Choroid plexus epithelial cell (primary cell): Measurements from ENCODE around the gene ACKR2.

Experiments used
- DNase-seq: peaks from one replicate; pipeline ENCODE4 v3.0.0-alpha.2; 2010; ENCODE audit warnings: low read depth
- H3K4me3 ChIP-seq: 2 replicates; pipeline ENCODE4 v1.5.1; 2011; ENCODE audit warnings: low read depth, mild to moderate bottlenecking, control low read depth, low read length, moderate library complexity
- TF ChIP-seq, protein P1 (sequence below): conservative IDR thresholded peaks from 2 replicates; pipeline ENCODE4 v1.5.1; 2011; ENCODE audit warnings: low read depth, mild to moderate bottlenecking, control low read depth, inconsistent platforms, low read length, moderate library complexity

Gene ACKR2

DNA sequence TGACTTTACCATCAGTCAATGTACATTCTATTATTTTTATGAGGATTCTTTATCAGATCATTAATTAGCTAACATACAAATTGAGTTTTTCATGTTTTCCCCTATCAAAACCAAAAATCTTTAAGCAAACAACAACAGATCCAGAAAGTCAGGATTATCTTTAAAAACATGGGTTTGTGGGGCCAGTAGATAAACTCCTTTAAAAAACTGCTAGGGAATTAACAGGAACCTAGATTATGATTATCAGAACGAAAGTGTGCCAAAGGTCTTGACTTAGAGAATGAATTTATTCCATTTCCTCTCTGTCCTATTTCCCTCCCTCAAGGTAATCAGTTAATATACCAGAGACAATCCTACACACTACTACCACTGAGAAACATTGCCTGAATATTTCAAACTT, 23.0 kb upstream of the ACKR2 start:
- TF ChIP-seq, protein P1, sequence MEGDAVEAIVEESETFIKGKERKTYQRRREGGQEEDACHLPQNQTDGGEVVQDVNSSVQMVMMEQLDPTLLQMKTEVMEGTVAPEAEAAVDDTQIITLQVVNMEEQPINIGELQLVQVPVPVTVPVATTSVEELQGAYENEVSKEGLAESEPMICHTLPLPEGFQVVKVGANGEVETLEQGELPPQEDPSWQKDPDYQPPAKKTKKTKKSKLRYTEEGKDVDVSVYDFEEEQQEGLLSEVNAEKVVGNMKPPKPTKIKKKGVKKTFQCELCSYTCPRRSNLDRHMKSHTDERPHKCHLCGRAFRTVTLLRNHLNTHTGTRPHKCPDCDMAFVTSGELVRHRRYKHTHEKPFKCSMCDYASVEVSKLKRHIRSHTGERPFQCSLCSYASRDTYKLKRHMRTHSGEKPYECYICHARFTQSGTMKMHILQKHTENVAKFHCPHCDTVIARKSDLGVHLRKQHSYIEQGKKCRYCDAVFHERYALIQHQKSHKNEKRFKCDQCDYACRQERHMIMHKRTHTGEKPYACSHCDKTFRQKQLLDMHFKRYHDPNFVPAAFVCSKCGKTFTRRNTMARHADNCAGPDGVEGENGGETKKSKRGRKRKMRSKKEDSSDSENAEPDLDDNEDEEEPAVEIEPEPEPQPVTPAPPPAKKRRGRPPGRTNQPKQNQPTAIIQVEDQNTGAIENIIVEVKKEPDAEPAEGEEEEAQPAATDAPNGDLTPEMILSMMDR, result no peak
- DNase-seq, result no peak
- H3K4me3 ChIP-seq, result no peak overlapping the region

GRCh38 chr3:42786631-42787030, 22.6 kb upstream of the ACKR2 start:
- no peak for DNase-seq
- TF ChIP-seq, protein P1, result no peak
- no peak overlapping the region for H3K4me3 ChIP-seq

DNA sequence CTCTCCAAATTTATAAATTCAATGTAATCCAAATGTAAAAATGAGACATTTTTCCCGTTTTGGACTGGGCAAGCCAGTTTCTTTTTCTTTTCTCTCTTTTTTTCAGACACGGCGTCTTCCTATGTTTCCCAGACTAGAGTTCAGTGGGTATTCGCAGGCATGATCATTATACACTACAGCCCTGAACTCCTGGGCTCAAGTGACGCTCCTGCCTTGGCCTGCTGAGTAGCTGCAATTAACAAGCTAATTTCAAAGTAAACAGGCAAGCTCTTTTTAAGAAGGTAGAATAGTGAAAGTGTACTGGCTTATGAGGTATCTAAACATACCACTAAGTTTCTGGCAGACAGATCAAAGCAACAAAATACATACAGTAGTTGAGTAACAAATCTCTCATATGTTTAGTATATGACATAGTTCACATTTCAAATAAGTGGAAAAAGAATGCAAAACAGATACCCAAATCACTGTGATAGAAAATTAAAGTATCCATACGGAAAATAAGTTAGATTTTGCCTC, 18.5 kb upstream of the ACKR2 start:
- peak; percentile 36 for DNase-seq
- TF ChIP-seq, protein P1, result no peak
- no peak overlapping the region for H3K4me3 ChIP-seq

DNA sequence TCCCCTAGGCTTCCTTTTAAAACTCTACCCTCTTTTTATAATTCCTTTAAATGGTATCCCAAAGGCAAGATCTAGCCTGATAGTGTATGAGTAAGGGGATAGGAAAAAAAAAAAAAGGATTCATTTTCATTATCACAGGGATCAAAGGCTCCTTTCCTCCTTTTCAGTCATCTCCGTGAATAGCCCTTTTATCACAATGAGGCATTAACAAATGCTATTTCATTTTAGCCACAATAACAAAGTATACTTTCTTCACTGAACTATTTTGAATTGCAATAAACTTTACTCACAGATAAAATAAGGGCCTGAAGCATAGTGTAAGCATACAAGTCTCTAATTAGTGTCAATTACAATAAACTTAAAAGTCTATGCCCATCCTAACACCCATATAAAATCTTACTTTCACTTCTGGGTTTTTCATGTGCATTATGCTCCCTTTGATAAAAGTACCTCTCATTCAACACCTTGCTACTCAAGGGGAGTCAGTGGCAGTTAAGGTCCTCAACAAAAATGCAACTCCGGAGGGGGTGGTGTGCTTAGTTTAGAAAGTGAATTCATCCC, 13.5 kb upstream of the ACKR2 start:
- H3K4me3 ChIP-seq, result no peak overlapping the region
- DNase-seq, result no peak
- TF ChIP-seq, protein P1, result no peak

DNA sequence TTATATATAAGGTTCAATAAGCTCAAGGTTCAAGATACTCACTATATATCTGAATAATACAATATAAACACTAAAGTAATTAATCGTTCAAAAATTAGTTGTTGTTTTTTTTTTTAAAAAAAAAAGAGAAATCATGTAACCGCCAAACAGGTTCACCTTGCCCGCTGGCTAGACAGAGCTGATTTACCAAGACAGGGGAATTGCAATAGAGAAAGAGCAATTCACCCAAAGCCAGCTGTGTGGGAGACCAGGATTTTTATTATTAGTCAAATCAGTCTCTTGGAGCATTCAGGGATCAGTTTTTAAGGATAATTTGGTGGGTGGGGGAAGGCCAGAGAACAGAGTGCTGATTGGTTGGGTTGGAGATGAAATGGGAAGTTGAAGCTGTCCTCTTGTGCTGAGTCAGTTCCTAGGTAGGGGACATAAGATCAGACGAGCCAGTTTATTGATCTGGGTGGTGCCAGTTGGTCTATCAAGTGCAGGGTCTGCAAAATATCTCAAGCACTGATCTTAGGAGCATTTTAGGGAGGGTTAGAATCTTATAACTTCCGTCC, 12.8 kb upstream of the ACKR2 start:
- DNase-seq, result no peak
- TF ChIP-seq, protein P1, result no peak

DNA sequence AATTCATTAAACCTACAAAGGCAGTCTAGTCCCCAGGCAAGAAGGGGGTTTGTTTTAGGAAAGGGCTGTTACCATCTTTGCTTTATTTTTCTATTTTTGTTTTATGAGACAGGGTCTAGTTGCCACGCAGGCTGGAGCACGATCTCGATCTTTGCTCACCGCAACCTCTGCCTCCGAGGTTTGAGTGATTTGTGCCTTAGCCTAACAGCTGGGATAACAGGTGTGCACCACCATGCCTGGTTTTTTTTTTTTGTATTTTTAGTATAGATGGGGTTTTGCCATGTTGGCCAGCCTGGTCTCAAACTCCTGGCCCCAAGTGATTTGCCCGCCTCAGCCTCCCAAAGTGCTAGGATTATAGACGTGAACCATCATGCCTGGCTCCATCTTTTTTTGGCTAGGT, 9.9 kb upstream of the ACKR2 start:
- no peak for DNase-seq
- TF ChIP-seq, protein P1, result no peak
- no peak overlapping the region for H3K4me3 ChIP-seq

More for the DNA sequence above, 12.8 kb upstream of the ACKR2 start:
- no peak overlapping the region for H3K4me3 ChIP-seq

DNA sequence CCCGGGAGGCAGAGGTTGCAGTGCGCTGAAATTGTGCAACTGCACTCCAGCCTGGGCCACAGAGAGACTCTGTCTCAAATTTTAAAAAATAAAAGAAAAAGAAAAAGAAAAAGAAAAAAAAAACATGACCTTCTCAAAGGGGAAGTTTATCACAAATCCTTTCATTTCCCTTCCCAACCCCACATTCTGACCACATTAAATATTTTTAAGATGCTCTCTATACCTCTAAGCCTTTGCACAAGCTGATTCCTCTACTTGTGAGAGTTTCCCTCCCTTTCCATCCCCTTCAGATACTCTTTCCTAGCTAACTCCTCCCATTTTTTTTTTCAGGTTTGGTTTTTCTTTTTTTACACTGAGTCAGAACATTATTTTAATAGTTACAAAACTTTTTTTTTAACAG, 9.0 kb upstream of the ACKR2 start:
- no peak for DNase-seq
- H3K4me3 ChIP-seq, result no peak overlapping the region
- TF ChIP-seq, protein P1, result no peak
